Thyroid gland (tissue), 4 donors: ENCODE measurements around the gene ZNF682. TPM values are rescaled to one million over a fixed set of nuclear protein-coding genes. Genes with fewer than 3 reads are reported as not detected.
A peak's percentile ranks its signal among the peaks of the same experiment; 100 is the strongest.
"Not testable (repeated sequence)": the region's sequence is repeated elsewhere in the genome, so short reads cannot be mapped to it uniquely, and the experiment has no call there.

Experiments used
- DNase-seq, 2 donors: peaks; one replicate each; pipeline ENCODE4 v3.0.0-alpha.2; 2019
- H3K27ac ChIP-seq, 3 donors: fragments of 200-600 bp; sonication (generic); 1 replicate in 2 of 3; 2 replicates in 1 of 3; pipeline ENCODE4 v1.5.1; 2016 to 2019; ENCODE audit warnings: mild to moderate bottlenecking in 1 of 3, moderate library complexity in 1 of 3
- H3K27me3 ChIP-seq: fragments of 200-600 bp; sonication (generic); one replicate; pipeline ENCODE4 v1.5.1; 2019
- H3K36me3 ChIP-seq, 2 donors: fragments of 200-600 bp; sonication (generic); one replicate each; pipeline ENCODE4 v1.5.1; 2016 to 2019
- H3K4me1 ChIP-seq, 2 donors: fragments of 200-600 bp; sonication (generic); one replicate each; pipeline ENCODE4 v1.5.1; 2017 to 2019
- H3K4me3 ChIP-seq, 3 donors: fragments of 200-600 bp; sonication (generic); replicated peaks in 1 of 3; 1 replicate in 2 of 3; 2 replicates in 1 of 3; pipeline ENCODE4 v1.5.1; 2016; ENCODE audit warnings: mild to moderate bottlenecking in 1 of 3
- H3K9me3 ChIP-seq: fragments of 200-600 bp; sonication (generic); one replicate; pipeline ENCODE4 v1.5.1; 2017
- POLR2A ChIP-seq, 2 donors: fragments of 450-650 bp; IDR thresholded peaks; one replicate each; pipeline ENCODE4 v1.6.1; 2017; ENCODE audit warnings: antibody characterized with exemption in 2 of 2, mild to moderate bottlenecking in 2 of 2, moderate library complexity in 1 of 2
- WGBS, 2 donors: methylation state at CpG; one replicate each; pipeline ENCODE4 v1.1.5; 2017; 5-methylcytosine and 5-hydroxymethylcytosine counted together
- intact Hi-C: fragments of 100-400 bp; cut with DNase I; formaldehyde crosslinking; loops from one replicate; pipeline ENCODE4 v1.15.1; 2023
- total RNA-seq, 4 donors: library from RNA; depleted of rRNA; stranded (reverse); fragments of >200 nt; gene quantifications; one replicate each; pipeline ENCODE4 v1.2.3, GENCODE V29; 2016
- TF ChIP-seq, protein P1 (sequence below), 6 experiments: fragments of 200-600 bp in 3 of 6; fragments of 450-650 bp in 3 of 6; sonication (generic) in 3 of 6; IDR thresholded peaks; one replicate each; pipeline ENCODE4 v1.5.1; 2016 to 2019; ENCODE audit warnings: antibody characterized with exemption in 6 of 6, mild to moderate bottlenecking in 2 of 6, inconsistent platforms in 1 of 6, moderate library complexity in 1 of 6

The ZNF682 gene
- total RNA-seq, 4 donors from 2014 or later = 11.4 to 20.4 (median 12.1) TPM

DNA sequence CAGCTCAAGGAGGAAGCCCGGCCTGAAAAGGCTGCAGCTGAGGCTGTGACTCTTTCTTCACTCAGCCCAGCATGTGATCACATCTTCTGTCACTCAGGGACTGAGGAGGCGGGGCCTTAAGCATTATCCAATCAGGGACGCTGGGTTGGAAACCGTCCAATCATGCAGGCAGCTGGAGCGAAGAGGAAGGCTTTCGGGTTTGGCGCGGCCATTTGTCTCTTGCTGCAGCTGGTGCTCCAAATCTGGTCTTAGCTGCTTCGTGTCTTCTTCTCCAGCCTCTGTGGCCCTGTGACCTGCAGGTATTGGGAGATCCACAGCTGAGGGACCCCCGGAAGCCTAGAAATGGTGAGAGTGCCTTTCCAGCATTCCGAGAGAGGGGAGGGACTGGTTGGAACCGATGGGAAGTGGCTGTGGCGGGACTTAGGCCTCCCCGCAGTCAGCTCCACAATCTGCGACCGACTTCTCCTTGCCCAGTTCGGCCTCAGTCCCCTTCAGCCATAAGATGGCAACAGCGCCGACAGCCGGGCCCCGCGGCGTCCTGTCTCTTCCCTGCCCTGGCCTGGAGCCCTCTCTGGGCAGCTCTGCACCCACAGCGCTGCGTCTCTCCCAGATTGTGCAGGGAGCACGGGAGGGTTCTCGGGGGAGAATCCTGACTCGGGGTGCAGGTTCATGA is 38.6 kb upstream of the ZNF682 start, which contains the start of gene ZNF90:
ZNF90 (plus strand) TSS at position 210 of the 673 bp plus-strand sequence; CDS start at position 343, 133 bp downstream.
- intact Hi-C loops = no loop called here
- Histone ChIP-seq H3K9me3 (no peaks in the 10 kb centered on the region), H3K36me3 (no peaks in the 10 kb centered on the region), H3K4me3 (peak within 1 kb of the TSS; percentile 22 to 67 (median 45)), H3K27ac (peak within 1 kb of the TSS; percentile 43 to 73 (median 61)), H3K27me3 (no peaks in the 10 kb centered on the region), H3K4me1 (peaks cover 7 to 25% of the 10 kb centered on the region in 2 donors)
- WGBS, 2 donors = 8 to 9% methylated on average over 15 to 23 of the region's 28 CpGs
- TF ChIP-seq POLR2A (IDR thresholded peaks at IDR 0.05) = peak in 1 of 2 donors; percentile 63
- TF ChIP-seq, protein P1, sequence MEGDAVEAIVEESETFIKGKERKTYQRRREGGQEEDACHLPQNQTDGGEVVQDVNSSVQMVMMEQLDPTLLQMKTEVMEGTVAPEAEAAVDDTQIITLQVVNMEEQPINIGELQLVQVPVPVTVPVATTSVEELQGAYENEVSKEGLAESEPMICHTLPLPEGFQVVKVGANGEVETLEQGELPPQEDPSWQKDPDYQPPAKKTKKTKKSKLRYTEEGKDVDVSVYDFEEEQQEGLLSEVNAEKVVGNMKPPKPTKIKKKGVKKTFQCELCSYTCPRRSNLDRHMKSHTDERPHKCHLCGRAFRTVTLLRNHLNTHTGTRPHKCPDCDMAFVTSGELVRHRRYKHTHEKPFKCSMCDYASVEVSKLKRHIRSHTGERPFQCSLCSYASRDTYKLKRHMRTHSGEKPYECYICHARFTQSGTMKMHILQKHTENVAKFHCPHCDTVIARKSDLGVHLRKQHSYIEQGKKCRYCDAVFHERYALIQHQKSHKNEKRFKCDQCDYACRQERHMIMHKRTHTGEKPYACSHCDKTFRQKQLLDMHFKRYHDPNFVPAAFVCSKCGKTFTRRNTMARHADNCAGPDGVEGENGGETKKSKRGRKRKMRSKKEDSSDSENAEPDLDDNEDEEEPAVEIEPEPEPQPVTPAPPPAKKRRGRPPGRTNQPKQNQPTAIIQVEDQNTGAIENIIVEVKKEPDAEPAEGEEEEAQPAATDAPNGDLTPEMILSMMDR (IDR thresholded peaks at IDR 0.05) = no peak
- peak; percentile 97 to 99 for DNase-seq

DNA sequence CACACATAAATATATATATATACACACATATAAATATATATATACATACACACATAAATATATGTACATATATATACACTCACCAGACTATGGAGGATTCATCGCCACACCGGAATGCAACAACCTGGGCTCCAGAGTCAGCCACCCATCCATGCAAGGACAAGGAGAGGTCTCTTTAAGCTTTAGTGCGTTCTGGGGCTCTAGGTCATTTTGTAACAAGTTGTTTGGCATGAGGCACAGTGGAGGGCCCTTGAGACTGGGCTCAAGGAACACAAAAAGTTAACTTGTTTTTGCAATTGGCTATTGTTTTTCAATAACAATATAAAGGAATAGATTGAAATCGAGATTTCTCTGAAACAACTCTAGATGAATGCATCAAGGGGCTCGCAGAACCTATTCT is 33.6 kb upstream of the ZNF682 start:
- Histone ChIP-seq H3K27me3 (no peaks in the 10 kb centered on the region), H3K4me3 (no peak overlapping the region), H3K4me1 (peaks cover 19 to 36% of the 10 kb centered on the region in 2 donors), H3K9me3 (no peaks in the 10 kb centered on the region), H3K36me3 (no peaks in the 10 kb centered on the region), H3K27ac (no peak overlapping the region)
- TF ChIP-seq, protein P1 (IDR thresholded peaks at IDR 0.05) = no peak
- TF ChIP-seq POLR2A (IDR thresholded peaks at IDR 0.05) = no peak
- 38 to 43% methylated on average over 5 of the region's 5 CpGs for WGBS, 2 donors
- intact Hi-C loops = no loop called here
- DNase-seq = peak; percentile 79 to 80

DNA sequence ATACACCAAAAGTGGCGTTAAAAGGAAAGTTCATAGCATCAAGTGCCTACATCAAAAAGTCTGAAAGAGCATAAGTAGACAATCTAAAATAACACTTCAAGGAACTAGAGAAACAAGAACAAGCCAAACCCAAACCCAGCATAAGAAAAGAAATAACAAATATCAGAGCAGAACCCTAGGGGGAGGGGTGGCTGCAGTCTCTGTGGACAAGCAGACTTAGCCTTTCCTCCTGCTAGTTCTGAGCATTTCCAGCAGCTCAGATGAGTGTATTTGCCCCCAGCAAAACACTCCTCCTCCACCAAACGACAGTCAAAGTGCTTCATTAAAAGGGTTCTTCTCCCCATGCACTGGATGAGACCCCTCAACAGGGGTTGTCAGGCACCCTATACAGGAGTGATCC is 31.4 kb upstream of the ZNF682 start:
- H3K27ac ChIP-seq = peak overlapping the region; percentile 52 to 79 (median 71)
- 27 to 29% methylated on average over 2 of the region's 2 CpGs for WGBS, 2 donors
- H3K4me3 ChIP-seq = no peak overlapping the region
- no peaks in the 10 kb centered on the region for H3K36me3 ChIP-seq
- intact Hi-C loops = no loop called here
- peaks cover 19 to 38% of the 10 kb centered on the region in 2 donors for H3K4me1 ChIP-seq
- peak; percentile 87 to 91 for DNase-seq
- no peaks in the 10 kb centered on the region for H3K27me3 ChIP-seq
- TF ChIP-seq POLR2A (IDR thresholded peaks at IDR 0.05) = no peak
- TF ChIP-seq, protein P1 (IDR thresholded peaks at IDR 0.05) = no peak
- H3K9me3 ChIP-seq = no peaks in the 10 kb centered on the region

DNA sequence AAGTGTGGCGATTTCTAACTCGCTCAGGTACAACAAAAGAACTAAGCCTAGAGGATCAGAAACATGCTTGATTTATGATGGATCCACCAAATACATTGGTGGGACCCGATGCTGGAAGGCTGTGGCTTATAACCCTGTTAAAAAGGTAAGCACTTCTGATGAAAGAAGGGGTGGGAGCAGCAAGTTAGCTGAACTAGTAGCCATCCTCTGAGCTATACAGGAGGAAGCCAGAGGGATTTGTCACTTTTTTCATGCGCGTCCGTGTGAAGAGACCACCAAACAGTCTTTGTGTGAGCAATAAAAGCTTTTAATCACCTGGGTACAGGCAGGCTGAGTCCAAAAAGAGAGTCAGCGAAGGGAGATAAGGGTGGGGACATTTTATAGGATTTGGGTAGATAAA is 29.3 kb upstream of the ZNF682 start:
- DNase-seq, H3K9me3 ChIP-seq, H3K4me3 ChIP-seq, intact Hi-C loops, H3K36me3 ChIP-seq, H3K27ac ChIP-seq, H3K27me3 ChIP-seq: not testable (repeated sequence)
- peaks cover 19 to 41% of the 10 kb centered on the region in 2 donors for H3K4me1 ChIP-seq
- 46 to 50% methylated on average over 7 of the region's 7 CpGs for WGBS, 2 donors

DNA sequence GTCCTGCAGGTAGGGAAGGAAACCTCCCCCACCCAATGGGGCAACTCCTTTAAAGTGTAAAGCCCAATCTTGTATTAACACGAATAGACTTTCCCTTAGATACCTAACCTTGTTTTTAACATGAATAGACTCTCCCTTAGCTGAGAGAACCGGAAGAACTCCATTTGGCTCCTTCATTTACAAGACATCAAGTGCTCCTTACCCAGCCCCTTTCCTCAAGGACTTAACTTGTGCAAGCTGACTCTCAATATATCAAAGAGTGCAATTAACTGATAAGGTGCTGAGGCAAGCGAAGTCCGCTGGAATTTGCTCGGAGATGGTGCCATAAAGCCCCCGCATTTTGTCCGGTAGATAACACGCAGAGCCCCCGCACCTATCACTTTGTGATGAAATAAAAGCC is 28.6 kb upstream of the ZNF682 start:
- peaks cover 16 to 36% of the 10 kb centered on the region in 2 donors for H3K4me1 ChIP-seq
- TF ChIP-seq, protein P1 (IDR thresholded peaks at IDR 0.05) = no peak
- no peak for TF ChIP-seq POLR2A (IDR thresholded peaks at IDR 0.05)
- H3K4me3 ChIP-seq = no peak overlapping the region
- H3K9me3 ChIP-seq = no peaks in the 10 kb centered on the region
- H3K36me3 ChIP-seq = no peaks in the 10 kb centered on the region
- no peak overlapping the region for H3K27ac ChIP-seq
- intact Hi-C loops = no loop called here
- 9 to 26% methylated on average over 9 of the region's 9 CpGs for WGBS, 2 donors
- DNase-seq = no peak
- no peaks in the 10 kb centered on the region for H3K27me3 ChIP-seq
